Activated CD8-positive, alpha-beta T cell treated with anti-CD3 and anti-CD28 coated beads, Interleukin-2, amount 10 ng/mL, durations not matched to agents 7 days and 5 days (primary cell): Measurements from ENCODE around the gene DYNC2H1. TPM values are rescaled to one million over a fixed set of nuclear protein-coding genes. Genes with fewer than 3 reads are reported as not detected.
A peak's percentile ranks its signal among the peaks of the same experiment; 100 is the strongest.

Source experiments
- ATAC-seq: fragments of 150-1000 bp; cut with Tn5 transposase; one replicate; pipeline ENCODE4 v1.10.0; 2021; ENCODE audit warnings: moderate library complexity
- CTCF ChIA-PET: fragments of 350-600 bp; sonication (Branson Sonifier 250); formaldehyde crosslinking; loops from one replicate; lab custom pipeline; 2021; ENCODE audit warnings: antibody characterized with exemption; lab: Charles Lee
- POLR2A ChIA-PET: fragments of 350-600 bp; sonication (Branson Sonifier 250); formaldehyde crosslinking; loops from one replicate; lab custom pipeline; 2021; ENCODE audit warnings: antibody characterized with exemption; lab: Charles Lee
- DNase-seq: peaks from one replicate; pipeline ENCODE4 v3.0.0-alpha.2; 2020
- H3K27ac Mint-ChIP-seq: one replicate; pipeline ENCODE4 v1.8.0; 2021; ENCODE audit warnings: mild to moderate bottlenecking, mixed read lengths
- H3K27me3 Mint-ChIP-seq: one replicate; pipeline ENCODE4 v1.8.0; 2021; ENCODE audit warnings: low read depth, mixed read lengths
- H3K36me3 Mint-ChIP-seq: one replicate; pipeline ENCODE4 v1.8.0; 2021; ENCODE audit warnings: low read depth, mixed read lengths
- H3K4me1 Mint-ChIP-seq: one replicate; pipeline ENCODE4 v1.8.0; 2021; ENCODE audit warnings: low read depth, mixed read lengths
- H3K4me3 Mint-ChIP-seq: one replicate; pipeline ENCODE4 v1.8.0; 2021; ENCODE audit warnings: mild to moderate bottlenecking, mixed read lengths
- H3K9me3 Mint-ChIP-seq: one replicate; pipeline ENCODE4 v1.8.0; 2022; ENCODE audit warnings: mixed read lengths; ENCODE audit not compliant: insufficient read depth
- total RNA-seq, 2 experiments: library from RNA; stranded (reverse); gene quantifications; one replicate each; pipeline ENCODE4 v1.2.3, GENCODE V29; 2021

DYNC2H1 gene
- 1 to 10 TPM; 1.6 to 1.7 TPM for total RNA-seq

- peak within 1 kb of the TSS; percentile 83 for H3K27ac Mint-ChIP-seq
- no peaks in the 10 kb centered on the region for H3K9me3 Mint-ChIP-seq
- H3K4me1 Mint-ChIP-seq = peaks cover 19% of the 10 kb centered on the region
- H3K27me3 Mint-ChIP-seq = peaks cover 16% of the 10 kb centered on the region
- ChIA-PET CTCF (interaction anchor here (0.6 to 3.7 kb wide), 23 partner anchors 9 to 491 kb away, joined by 3 to 42 read pairs (median 3); partner anchors contain the start of gene DCUN1D5), POLR2A (interaction anchor here (0.7 to 2.0 kb wide), 5 partner anchors 8 to 73 kb away, joined by 3 to 26 read pairs (median 5); partner anchors contain the start of gene DCUN1D5)
- no peaks in the 10 kb centered on the region for H3K36me3 Mint-ChIP-seq
- DNase-seq (peak; percentile 90), ATAC-seq (peak; percentile 93)
- peak within 1 kb of the TSS; percentile 87 for H3K4me3 Mint-ChIP-seq
Observed at GRCh38 chr11:103108933-103109817, at the start of gene DYNC2H1. DYNC2H1 (plus strand) TSS chr11:103109426; CDS start chr11:103109575, 149 bp downstream.

GRCh38 chr11:103061656-103062055 is 47.6 kb upstream of the DYNC2H1 start:
- ATAC-seq (no peak), DNase-seq (no peak)
- Mint-ChIP-seq H3K27ac (no peak overlapping the region), H3K9me3 (no peaks in the 10 kb centered on the region), H3K4me1 (peaks cover 5% of the 10 kb centered on the region), H3K27me3 (no peaks in the 10 kb centered on the region), H3K4me3 (no peak overlapping the region), H3K36me3 (peaks cover 29% of the 10 kb centered on the region)
- ChIA-PET POLR2A (no interaction called here), CTCF (interaction anchor here (2.3 kb wide), 1 partner anchor 26 kb away, joined by 8 read pairs; no protein-coding TSS in a partner anchor)

- Mint-ChIP-seq H3K4me1 (peaks cover 45% of the 10 kb centered on the region), H3K27ac (no peak overlapping the region), H3K36me3 (peaks cover 46% of the 10 kb centered on the region), H3K9me3 (no peaks in the 10 kb centered on the region), H3K4me3 (no peak overlapping the region), H3K27me3 (no peaks in the 10 kb centered on the region)
- POLR2A ChIA-PET = no interaction called here
- CTCF ChIA-PET = interaction anchor here (0.9 to 4.4 kb wide), 5 partner anchors 11 to 42 kb away, joined by 3 to 11 read pairs (median 5); partner anchors contain the start of gene DYNC2H1
- DNase-seq (no peak), ATAC-seq (no peak)
Observed at GRCh38 chr11:103067118-103067517, 42.1 kb upstream of the DYNC2H1 start.

GRCh38 chr11:103069367-103069766 is 39.9 kb upstream of the DYNC2H1 start:
- Mint-ChIP-seq H3K9me3 (no peaks in the 10 kb centered on the region), H3K36me3 (peaks cover 53% of the 10 kb centered on the region), H3K27me3 (no peaks in the 10 kb centered on the region), H3K4me1 (peaks cover 45% of the 10 kb centered on the region), H3K4me3 (no peak overlapping the region), H3K27ac (peak overlapping the region; percentile 72)
- ATAC-seq = no peak
- ChIA-PET CTCF (interaction anchor here (1.2 to 4.4 kb wide), 3 partner anchors 22 to 40 kb away, joined by 3 to 11 read pairs (median 7); partner anchors contain the start of gene DYNC2H1), POLR2A (no interaction called here)
- no peak for DNase-seq

GRCh38 chr11:103070142-103070541 is 39.1 kb upstream of the DYNC2H1 start:
- no peaks in the 10 kb centered on the region for H3K9me3 Mint-ChIP-seq
- ChIA-PET POLR2A (no interaction called here), CTCF (interaction anchor here (1.1 to 2.9 kb wide), 3 partner anchors 34 to 39 kb away, joined by 3 to 7 read pairs (median 6); partner anchors contain the start of gene DYNC2H1)
- H3K4me1 Mint-ChIP-seq = peaks cover 45% of the 10 kb centered on the region
- DNase-seq (no peak), ATAC-seq (peak; percentile 78)
- H3K4me3 Mint-ChIP-seq = peak overlapping the region; percentile 26
- peaks cover 57% of the 10 kb centered on the region for H3K36me3 Mint-ChIP-seq
- no peaks in the 10 kb centered on the region for H3K27me3 Mint-ChIP-seq
- H3K27ac Mint-ChIP-seq = peak overlapping the region; percentile 17

- H3K4me1 Mint-ChIP-seq = peaks cover 45% of the 10 kb centered on the region
- H3K36me3 Mint-ChIP-seq = peaks cover 56% of the 10 kb centered on the region
- ChIA-PET POLR2A (interaction anchor here (0.6 to 1.3 kb wide), 2 partner anchors 21 to 779 kb away, joined by 3 read pairs; partner anchors contain the start of gene DCUN1D5), CTCF (interaction anchor here (1.1 to 1.6 kb wide), 2 partner anchors 35 to 38 kb away, joined by 3 to 6 read pairs; partner anchors contain the start of gene DYNC2H1)
- ATAC-seq (no peak), DNase-seq (no peak)
- H3K4me3 Mint-ChIP-seq = no peak overlapping the region
- no peaks in the 10 kb centered on the region for H3K27me3 Mint-ChIP-seq
- H3K9me3 Mint-ChIP-seq = no peaks in the 10 kb centered on the region
- no peak overlapping the region for H3K27ac Mint-ChIP-seq
Observed at GRCh38 chr11:103071008-103071407, 38.2 kb upstream of the DYNC2H1 start.

- no peaks in the 10 kb centered on the region for H3K9me3 Mint-ChIP-seq
- ChIA-PET POLR2A (no interaction called here), CTCF (interaction anchor here (1.6 kb wide), 1 partner anchor 14 kb away, joined by 4 read pairs; no protein-coding TSS in a partner anchor)
- DNase-seq (no peak), ATAC-seq (no peak)
- peaks cover 60% of the 10 kb centered on the region for H3K36me3 Mint-ChIP-seq
- no peak overlapping the region for H3K4me3 Mint-ChIP-seq
- H3K27ac Mint-ChIP-seq = no peak overlapping the region
- H3K27me3 Mint-ChIP-seq = no peaks in the 10 kb centered on the region
- H3K4me1 Mint-ChIP-seq = no peaks in the 10 kb centered on the region
Observed at GRCh38 chr11:103076361-103076760, 32.9 kb upstream of the DYNC2H1 start.

- DNase-seq = no peak
- peaks cover 56% of the 10 kb centered on the region for H3K36me3 Mint-ChIP-seq
- no peaks in the 10 kb centered on the region for H3K27me3 Mint-ChIP-seq
- no peaks in the 10 kb centered on the region for H3K4me1 Mint-ChIP-seq
- H3K4me3 Mint-ChIP-seq = no peak overlapping the region
- no peaks in the 10 kb centered on the region for H3K9me3 Mint-ChIP-seq
- POLR2A ChIA-PET = interaction anchor here (0.6 kb wide), 1 partner anchor 275 kb away, joined by 6 read pairs; no protein-coding TSS in a partner anchor
- H3K27ac Mint-ChIP-seq = no peak overlapping the region
- CTCF ChIA-PET = interaction anchor here (0.6 to 1.6 kb wide), 3 partner anchors 12 to 86 kb away, joined by 3 to 5 read pairs (median 4); no protein-coding TSS in a partner anchor
- ATAC-seq = no peak
Observed at GRCh38 chr11:103077554-103077953, 31.7 kb upstream of the DYNC2H1 start.

GRCh38 chr11:103078710-103079109 is 30.5 kb upstream of the DYNC2H1 start:
- no peak overlapping the region for H3K4me3 Mint-ChIP-seq
- POLR2A ChIA-PET = interaction anchor here (1.0 kb wide), 1 partner anchor 12 kb away, joined by 3 read pairs; no protein-coding TSS in a partner anchor

GRCh38 chr11:103079833-103080232 is 29.4 kb upstream of the DYNC2H1 start:
- POLR2A ChIA-PET = no interaction called here
- Mint-ChIP-seq H3K36me3 (peaks cover 44% of the 10 kb centered on the region), H3K4me1 (no peaks in the 10 kb centered on the region), H3K9me3 (no peaks in the 10 kb centered on the region), H3K27ac (no peak overlapping the region), H3K4me3 (no peak overlapping the region), H3K27me3 (no peaks in the 10 kb centered on the region)
- DNase-seq (no peak), ATAC-seq (no peak)
- CTCF ChIA-PET = no interaction called here

More at GRCh38 chr11:103078710-103079109, 30.5 kb upstream of the DYNC2H1 start:
- no peaks in the 10 kb centered on the region for H3K4me1 Mint-ChIP-seq
- H3K27ac Mint-ChIP-seq = no peak overlapping the region
- H3K9me3 Mint-ChIP-seq = no peaks in the 10 kb centered on the region
- H3K36me3 Mint-ChIP-seq = peaks cover 51% of the 10 kb centered on the region
- ATAC-seq (no peak), DNase-seq (no peak)
- H3K27me3 Mint-ChIP-seq = no peaks in the 10 kb centered on the region
- CTCF ChIA-PET = no interaction called here

- Mint-ChIP-seq H3K36me3 (peaks cover 30% of the 10 kb centered on the region), H3K4me3 (no peak overlapping the region), H3K9me3 (no peaks in the 10 kb centered on the region), H3K27ac (no peak overlapping the region), H3K27me3 (no peaks in the 10 kb centered on the region), H3K4me1 (peaks cover 21% of the 10 kb centered on the region)
- DNase-seq (no peak), ATAC-seq (no peak)
- POLR2A ChIA-PET = no interaction called here
- CTCF ChIA-PET = no interaction called here
Observed at GRCh38 chr11:103085758-103086365, 23.4 kb upstream of the DYNC2H1 start.
